GF-D8 (cell line): Measurements from ENCODE around the gene UNG.
"Not testable (repeated sequence)": the region's sequence is repeated elsewhere in the genome, so short reads cannot be mapped to it uniquely, and the experiment has no call there.

Experiments used
- DNase-seq: peaks from one replicate; lab custom pipeline; 2025; lab: John Stamatoyannopoulos, UW

UNG gene

GRCh38 chr12:109121346-109121880, 24.0 kb downstream of the UNG start:
- no peak for DNase-seq

- DNase-seq = no peak
These were observed 27.7 kb downstream of the UNG start for GRCh38 chr12:109124878-109125648.

GRCh38 chr12:109125791-109126190, 28.4 kb downstream of the UNG start:
- no peak for DNase-seq

GRCh38 chr12:109126784-109127183, 29.4 kb downstream of the UNG start:
- no peak for DNase-seq

- DNase-seq = no peak
These were observed 30.3 kb downstream of the UNG start for GRCh38 chr12:109127533-109128242.

GRCh38 chr12:109130297-109131153, 33.1 kb downstream of the UNG start:
- no peak for DNase-seq

- DNase-seq = no peak
These were observed 34.0 kb downstream of the UNG start for GRCh38 chr12:109131154-109132050.

- no peak for DNase-seq
These were observed 37.0 kb downstream of the UNG start for GRCh38 chr12:109134186-109134917.

- DNase-seq = no peak
These were observed 39.7 kb downstream of the UNG start for GRCh38 chr12:109137055-109137454.

GRCh38 chr12:109139360-109139759, 42.0 kb downstream of the UNG start:
- no peak for DNase-seq

- no peak for DNase-seq
These were observed 42.4 kb downstream of the UNG start for GRCh38 chr12:109139791-109140190.

GRCh38 chr12:109140560-109140959, 43.2 kb downstream of the UNG start:
- DNase-seq = no peak

- no peak for DNase-seq
These were observed 46.8 kb downstream of the UNG start for GRCh38 chr12:109144224-109144623.

- DNase-seq = not testable (repeated sequence)
These were observed 49.7 kb downstream of the UNG start for GRCh38 chr12:109147126-109147525.

GRCh38 chr12:109147954-109148353, 50.6 kb downstream of the UNG start:
- DNase-seq = no peak

GRCh38 chr12:109150124-109150640, 52.8 kb downstream of the UNG start:
- no peak for DNase-seq

- no peak for DNase-seq
These were observed 54.1 kb downstream of the UNG start for GRCh38 chr12:109151457-109151856.

- DNase-seq = no peak
These were observed 56.5 kb downstream of the UNG start for GRCh38 chr12:109153821-109154441.
